ENCODE results near the gene GPR32. TPM values are rescaled to one million over a fixed set of nuclear protein-coding genes. Genes with fewer than 3 reads are reported as not detected.
A peak's percentile ranks its signal among the peaks of the same experiment; 100 is the strongest.

The GPR32 gene
- total RNA-seq, 1 experiment from 2014 or later: not detected

DNA sequence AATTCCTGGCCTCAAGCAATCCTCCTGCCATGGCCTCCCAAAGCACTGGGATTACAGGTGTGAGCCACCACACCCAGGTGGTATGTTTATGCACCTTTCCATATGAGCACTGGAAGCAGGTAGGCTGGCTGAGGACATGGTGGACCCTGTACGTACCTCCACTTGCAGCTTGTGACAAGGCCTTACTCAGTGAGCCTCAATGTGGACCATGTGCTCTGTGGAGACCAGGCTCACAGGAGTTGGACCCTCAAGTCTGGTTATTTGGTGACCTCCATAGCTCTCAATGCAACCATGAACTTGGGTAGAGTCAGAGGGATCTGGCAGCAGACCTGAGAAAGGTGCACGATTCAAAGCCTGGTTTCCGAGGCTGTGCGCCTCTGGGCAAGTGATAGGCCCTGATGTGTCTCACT, 25.4 kb downstream of the GPR32 start (continued):
- TF ChIP-seq NR1H2 (CRISPR knock-in tag; IDR thresholded peaks at IDR 0.05) (no peak), TCF7 (CRISPR knock-in tag; IDR thresholded peaks at IDR 0.05; ENCODE audit: low read depth) (no peak)
- TF ChIP-seq, protein P1, sequence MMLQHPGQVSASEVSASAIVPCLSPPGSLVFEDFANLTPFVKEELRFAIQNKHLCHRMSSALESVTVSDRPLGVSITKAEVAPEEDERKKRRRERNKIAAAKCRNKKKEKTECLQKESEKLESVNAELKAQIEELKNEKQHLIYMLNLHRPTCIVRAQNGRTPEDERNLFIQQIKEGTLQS (CRISPR knock-in tag; conservative IDR thresholded peaks at IDR 0.05): 0 out of 2 replicates have a peak, but pooled peaks have one; percentile 8

DNA sequence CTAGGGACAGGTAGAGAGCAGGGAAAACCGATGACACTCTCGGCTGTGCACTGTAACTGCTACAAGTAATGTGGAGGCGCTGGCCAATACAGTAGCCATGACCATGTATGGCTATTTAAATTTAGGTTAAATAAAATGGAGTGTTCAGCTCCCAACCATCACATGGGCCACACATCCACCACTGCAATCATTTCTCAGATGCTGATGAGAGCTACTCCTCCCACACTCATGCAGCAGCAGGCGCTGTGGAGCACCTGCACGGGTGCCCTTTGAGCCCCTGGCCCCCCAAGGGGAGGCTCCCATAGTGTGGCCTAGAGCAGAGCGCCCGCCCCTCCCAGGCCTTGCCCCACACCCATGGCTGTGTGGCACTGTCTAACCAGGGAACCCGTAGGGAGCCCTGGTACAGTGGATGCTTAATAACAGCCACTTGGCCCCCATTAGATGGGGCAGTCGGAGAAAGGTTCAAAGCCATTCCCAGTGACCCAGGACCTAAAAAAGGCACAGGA, 25.9 kb downstream of the GPR32 start:
- DNase-seq (ENCODE audit: low spot score): no peak
- Mint-ChIP-seq H3K4me1 (peaks cover 19% of the 10 kb centered on the region), H3K4me3 (no peak overlapping the region), H3K27me3 (ENCODE audit: low read depth) (peaks cover 14% of the 10 kb centered on the region), H3K9me3 (no peaks in the 10 kb centered on the region), H3K27ac (peak overlapping the region; percentile 79; the same call in 1 of the 2 replicates), H3K36me3 (peaks cover 31% of the 10 kb centered on the region)
- POLR2A ChIA-PET: interaction anchor here (0.8 to 1.4 kb wide), 3 partner anchors 9 to 413 kb away, joined by 3 to 6 read pairs (median 3); no protein-coding TSS in a partner anchor
- CTCF ChIA-PET: interaction anchor here (0.7 to 5.1 kb wide), 9 partner anchors 9 to 269 kb away, joined by 3 to 38 read pairs (median 4); partner anchors contain the start of genes KLK13 and KLK3
- peak; percentile 10 for ATAC-seq
- peak; percentile 58; the same call in 1 of the 2 replicates for TF ChIP-seq ETV6 (CRISPR knock-in tag; IDR thresholded peaks at IDR 0.05)
- TF ChIP-seq, protein P2, sequence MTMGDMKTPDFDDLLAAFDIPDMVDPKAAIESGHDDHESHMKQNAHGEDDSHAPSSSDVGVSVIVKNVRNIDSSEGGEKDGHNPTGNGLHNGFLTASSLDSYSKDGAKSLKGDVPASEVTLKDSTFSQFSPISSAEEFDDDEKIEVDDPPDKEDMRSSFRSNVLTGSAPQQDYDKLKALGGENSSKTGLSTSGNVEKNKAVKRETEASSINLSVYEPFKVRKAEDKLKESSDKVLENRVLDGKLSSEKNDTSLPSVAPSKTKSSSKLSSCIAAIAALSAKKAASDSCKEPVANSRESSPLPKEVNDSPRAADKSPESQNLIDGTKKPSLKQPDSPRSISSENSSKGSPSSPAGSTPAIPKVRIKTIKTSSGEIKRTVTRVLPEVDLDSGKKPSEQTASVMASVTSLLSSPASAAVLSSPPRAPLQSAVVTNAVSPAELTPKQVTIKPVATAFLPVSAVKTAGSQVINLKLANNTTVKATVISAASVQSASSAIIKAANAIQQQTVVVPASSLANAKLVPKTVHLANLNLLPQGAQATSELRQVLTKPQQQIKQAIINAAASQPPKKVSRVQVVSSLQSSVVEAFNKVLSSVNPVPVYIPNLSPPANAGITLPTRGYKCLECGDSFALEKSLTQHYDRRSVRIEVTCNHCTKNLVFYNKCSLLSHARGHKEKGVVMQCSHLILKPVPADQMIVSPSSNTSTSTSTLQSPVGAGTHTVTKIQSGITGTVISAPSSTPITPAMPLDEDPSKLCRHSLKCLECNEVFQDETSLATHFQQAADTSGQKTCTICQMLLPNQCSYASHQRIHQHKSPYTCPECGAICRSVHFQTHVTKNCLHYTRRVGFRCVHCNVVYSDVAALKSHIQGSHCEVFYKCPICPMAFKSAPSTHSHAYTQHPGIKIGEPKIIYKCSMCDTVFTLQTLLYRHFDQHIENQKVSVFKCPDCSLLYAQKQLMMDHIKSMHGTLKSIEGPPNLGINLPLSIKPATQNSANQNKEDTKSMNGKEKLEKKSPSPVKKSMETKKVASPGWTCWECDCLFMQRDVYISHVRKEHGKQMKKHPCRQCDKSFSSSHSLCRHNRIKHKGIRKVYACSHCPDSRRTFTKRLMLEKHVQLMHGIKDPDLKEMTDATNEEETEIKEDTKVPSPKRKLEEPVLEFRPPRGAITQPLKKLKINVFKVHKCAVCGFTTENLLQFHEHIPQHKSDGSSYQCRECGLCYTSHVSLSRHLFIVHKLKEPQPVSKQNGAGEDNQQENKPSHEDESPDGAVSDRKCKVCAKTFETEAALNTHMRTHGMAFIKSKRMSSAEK (CRISPR knock-in tag; IDR thresholded peaks at IDR 0.05; ENCODE audit: borderline replicate concordance): no peak
- no peak; the same call in 1 of the 2 replicates for TF ChIP-seq TP53 (CRISPR knock-in tag; IDR thresholded peaks at IDR 0.05)
- TF ChIP-seq, protein P3, sequence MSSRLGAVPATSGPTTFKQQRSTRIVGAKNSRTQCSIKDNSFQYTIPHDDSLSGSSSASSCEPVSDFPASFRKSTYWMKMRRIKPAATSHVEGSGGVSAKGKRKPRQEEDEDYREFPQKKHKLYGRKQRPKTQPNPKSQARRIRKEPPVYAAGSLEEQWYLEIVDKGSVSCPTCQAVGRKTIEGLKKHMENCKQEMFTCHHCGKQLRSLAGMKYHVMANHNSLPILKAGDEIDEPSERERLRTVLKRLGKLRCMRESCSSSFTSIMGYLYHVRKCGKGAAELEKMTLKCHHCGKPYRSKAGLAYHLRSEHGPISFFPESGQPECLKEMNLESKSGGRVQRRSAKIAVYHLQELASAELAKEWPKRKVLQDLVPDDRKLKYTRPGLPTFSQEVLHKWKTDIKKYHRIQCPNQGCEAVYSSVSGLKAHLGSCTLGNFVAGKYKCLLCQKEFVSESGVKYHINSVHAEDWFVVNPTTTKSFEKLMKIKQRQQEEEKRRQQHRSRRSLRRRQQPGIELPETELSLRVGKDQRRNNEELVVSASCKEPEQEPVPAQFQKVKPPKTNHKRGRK (CRISPR knock-in tag; IDR thresholded peaks at IDR 0.05; ENCODE audit: borderline replicate concordance): no peak
- TF ChIP-seq CREM (CRISPR knock-in tag; IDR thresholded peaks at IDR 0.05): no peak
- TF ChIP-seq, protein P4, sequence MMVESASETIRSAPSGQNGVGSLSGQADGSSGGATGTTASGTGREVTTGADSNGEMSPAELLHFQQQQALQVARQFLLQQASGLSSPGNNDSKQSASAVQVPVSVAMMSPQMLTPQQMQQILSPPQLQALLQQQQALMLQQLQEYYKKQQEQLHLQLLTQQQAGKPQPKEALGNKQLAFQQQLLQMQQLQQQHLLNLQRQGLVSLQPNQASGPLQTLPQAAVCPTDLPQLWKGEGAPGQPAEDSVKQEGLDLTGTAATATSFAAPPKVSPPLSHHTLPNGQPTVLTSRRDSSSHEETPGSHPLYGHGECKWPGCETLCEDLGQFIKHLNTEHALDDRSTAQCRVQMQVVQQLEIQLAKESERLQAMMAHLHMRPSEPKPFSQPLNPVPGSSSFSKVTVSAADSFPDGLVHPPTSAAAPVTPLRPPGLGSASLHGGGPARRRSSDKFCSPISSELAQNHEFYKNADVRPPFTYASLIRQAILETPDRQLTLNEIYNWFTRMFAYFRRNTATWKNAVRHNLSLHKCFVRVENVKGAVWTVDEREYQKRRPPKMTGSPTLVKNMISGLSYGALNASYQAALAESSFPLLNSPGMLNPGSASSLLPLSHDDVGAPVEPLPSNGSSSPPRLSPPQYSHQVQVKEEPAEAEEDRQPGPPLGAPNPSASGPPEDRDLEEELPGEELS (CRISPR knock-in tag; IDR thresholded peaks at IDR 0.05): peak; percentile 39; the same call in 1 of the 2 replicates
- TF ChIP-seq, protein P1 (CRISPR knock-in tag; conservative IDR thresholded peaks at IDR 0.05): no peak
- TF ChIP-seq ZNF232 (CRISPR knock-in tag; IDR thresholded peaks at IDR 0.05): no peak
- TF ChIP-seq CBFB (CRISPR knock-in tag; IDR thresholded peaks at IDR 0.05; ENCODE audit: low read depth): no peak
- no peak for TF ChIP-seq ZNF317 (CRISPR knock-in tag; IDR thresholded peaks at IDR 0.05; ENCODE audit: borderline replicate concordance, low read depth)
- no peak for TF ChIP-seq SMAD4 (CRISPR knock-in tag; IDR thresholded peaks at IDR 0.05)
- TF ChIP-seq, protein P5, sequence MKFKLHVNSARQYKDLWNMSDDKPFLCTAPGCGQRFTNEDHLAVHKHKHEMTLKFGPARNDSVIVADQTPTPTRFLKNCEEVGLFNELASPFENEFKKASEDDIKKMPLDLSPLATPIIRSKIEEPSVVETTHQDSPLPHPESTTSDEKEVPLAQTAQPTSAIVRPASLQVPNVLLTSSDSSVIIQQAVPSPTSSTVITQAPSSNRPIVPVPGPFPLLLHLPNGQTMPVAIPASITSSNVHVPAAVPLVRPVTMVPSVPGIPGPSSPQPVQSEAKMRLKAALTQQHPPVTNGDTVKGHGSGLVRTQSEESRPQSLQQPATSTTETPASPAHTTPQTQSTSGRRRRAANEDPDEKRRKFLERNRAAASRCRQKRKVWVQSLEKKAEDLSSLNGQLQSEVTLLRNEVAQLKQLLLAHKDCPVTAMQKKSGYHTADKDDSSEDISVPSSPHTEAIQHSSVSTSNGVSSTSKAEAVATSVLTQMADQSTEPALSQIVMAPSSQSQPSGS (CRISPR knock-in tag; IDR thresholded peaks at IDR 0.05; ENCODE audit: borderline replicate concordance, low read depth): no peak
- TF ChIP-seq, protein P6, sequence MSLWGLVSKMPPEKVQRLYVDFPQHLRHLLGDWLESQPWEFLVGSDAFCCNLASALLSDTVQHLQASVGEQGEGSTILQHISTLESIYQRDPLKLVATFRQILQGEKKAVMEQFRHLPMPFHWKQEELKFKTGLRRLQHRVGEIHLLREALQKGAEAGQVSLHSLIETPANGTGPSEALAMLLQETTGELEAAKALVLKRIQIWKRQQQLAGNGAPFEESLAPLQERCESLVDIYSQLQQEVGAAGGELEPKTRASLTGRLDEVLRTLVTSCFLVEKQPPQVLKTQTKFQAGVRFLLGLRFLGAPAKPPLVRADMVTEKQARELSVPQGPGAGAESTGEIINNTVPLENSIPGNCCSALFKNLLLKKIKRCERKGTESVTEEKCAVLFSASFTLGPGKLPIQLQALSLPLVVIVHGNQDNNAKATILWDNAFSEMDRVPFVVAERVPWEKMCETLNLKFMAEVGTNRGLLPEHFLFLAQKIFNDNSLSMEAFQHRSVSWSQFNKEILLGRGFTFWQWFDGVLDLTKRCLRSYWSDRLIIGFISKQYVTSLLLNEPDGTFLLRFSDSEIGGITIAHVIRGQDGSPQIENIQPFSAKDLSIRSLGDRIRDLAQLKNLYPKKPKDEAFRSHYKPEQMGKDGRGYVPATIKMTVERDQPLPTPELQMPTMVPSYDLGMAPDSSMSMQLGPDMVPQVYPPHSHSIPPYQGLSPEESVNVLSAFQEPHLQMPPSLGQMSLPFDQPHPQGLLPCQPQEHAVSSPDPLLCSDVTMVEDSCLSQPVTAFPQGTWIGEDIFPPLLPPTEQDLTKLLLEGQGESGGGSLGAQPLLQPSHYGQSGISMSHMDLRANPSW (CRISPR knock-in tag; conservative IDR thresholded peaks at IDR 0.05; ENCODE audit: low read depth): no peak
- TF ChIP-seq, protein P7, sequence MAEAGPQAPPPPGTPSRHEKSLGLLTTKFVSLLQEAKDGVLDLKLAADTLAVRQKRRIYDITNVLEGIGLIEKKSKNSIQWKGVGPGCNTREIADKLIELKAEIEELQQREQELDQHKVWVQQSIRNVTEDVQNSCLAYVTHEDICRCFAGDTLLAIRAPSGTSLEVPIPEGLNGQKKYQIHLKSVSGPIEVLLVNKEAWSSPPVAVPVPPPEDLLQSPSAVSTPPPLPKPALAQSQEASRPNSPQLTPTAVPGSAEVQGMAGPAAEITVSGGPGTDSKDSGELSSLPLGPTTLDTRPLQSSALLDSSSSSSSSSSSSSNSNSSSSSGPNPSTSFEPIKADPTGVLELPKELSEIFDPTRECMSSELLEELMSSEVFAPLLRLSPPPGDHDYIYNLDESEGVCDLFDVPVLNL (CRISPR knock-in tag; IDR thresholded peaks at IDR 0.05; ENCODE audit: borderline replicate concordance, low read depth): no peak
- TF ChIP-seq SMAD3 (CRISPR knock-in tag; IDR thresholded peaks at IDR 0.05; ENCODE audit: borderline replicate concordance): no peak
- TF ChIP-seq ZNF671 (CRISPR knock-in tag; IDR thresholded peaks at IDR 0.05): 0 out of 2 replicates have a peak, but pooled peaks have one; percentile 34
